GM18951 (cell line): ENCODE measurements around the gene ASPHD2.

ENCODE experiments used
- POLR2A ChIP-seq: IDR thresholded peaks from 4 replicates; pipeline ENCODE4 v1.6.1; 2011; ENCODE audit warnings: mild to moderate bottlenecking; ENCODE audit not compliant: insufficient read length, insufficient read depth; ENCODE audit errors: extremely low read depth
- in situ Hi-C: fragments of 300-500 bp; cut with MboI; formaldehyde crosslinking; loops from one replicate; pipeline ENCODE4 v1.12.0; 2022; ENCODE audit warnings: low sequenced_read_pairs, mixed read lengths, inconsistent platforms; ENCODE audit not compliant: unreplicated experiment

ASPHD2 gene

DNA sequence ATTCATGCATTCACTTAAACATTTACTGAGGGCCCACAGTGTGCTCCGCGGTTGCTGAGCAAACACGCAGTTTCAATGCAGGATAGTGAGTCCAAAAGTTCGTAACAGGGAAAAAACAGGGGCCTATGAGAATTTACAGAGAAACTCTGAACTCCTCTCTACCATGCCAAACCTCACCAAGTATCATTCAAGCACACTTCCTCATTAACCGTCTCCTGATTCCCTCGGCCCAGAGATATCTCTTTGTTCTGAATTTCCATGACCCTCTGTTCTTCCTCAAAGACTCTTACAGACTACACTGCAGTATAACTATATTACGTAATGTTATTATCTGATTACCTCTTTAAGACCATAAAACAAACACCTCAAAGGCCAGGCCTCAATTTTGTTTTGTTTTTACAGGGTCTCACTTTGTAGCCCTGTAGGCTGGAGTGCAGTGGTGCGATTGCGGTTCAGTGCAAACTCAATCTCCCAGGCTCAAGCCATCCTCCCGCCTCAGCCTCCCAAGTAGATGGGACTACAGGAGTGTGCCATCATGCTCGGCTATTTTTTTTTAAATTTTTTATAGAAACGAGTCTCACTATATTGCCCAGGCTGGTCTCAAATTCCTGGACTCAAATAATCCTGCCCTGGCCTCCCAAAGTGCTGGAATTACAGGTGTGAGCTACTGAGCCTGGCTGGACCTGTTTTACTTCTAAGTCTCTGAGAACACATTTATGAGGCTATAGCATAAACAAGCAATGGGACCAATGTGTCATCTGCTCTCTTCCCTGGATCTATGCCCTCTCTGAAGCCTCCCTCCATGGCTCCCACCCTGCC is 50.9 kb downstream of the ASPHD2 start:
- in situ Hi-C loops, result no loop called here
- TF ChIP-seq POLR2A, result no peak

DNA sequence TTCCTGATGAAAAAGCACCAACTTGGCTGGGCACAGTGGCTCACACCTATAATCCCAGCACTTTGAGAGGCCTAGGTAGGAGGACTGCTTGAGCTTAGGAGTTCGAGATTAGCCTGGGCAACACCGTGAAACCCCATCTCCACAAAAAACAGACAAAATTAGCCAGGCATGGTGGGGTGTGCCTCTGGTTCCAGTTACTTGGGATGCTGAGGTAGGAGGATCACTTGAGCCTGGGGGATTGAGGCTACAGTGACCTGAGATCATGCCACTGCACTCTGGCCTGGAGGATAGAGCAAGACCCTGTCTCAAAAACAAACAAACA is 51.5 kb downstream of the ASPHD2 start:
- TF ChIP-seq POLR2A, result no peak
- in situ Hi-C loops, result no loop called here

- in situ Hi-C loops, result no loop called here
- TF ChIP-seq POLR2A, result no peak
Measured at GRCh38 chr22:26481112-26481693, 52.1 kb downstream of the ASPHD2 start.

GRCh38 chr22:26481694-26482093 is 52.6 kb downstream of the ASPHD2 start:
- no peak for TF ChIP-seq POLR2A
- in situ Hi-C loops, result no loop called here

DNA sequence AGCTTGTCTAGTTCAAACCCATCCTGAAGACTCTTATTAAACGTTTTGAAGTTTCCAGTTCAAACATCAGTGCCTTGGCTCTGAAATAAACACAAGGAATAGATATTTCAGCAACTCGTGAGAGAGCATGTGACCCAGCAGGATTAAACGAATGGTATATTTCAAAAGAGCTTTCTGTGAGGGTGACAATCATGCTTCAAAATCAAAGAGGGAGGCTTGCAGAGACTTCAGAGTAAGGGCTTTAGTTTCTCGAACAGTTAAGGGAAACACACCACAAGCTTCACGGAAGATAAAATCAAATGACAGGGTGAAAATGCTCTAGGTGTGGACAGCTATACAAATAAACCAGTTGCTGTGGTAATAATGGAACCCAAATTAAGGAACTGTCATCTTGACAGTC is 53.1 kb downstream of the ASPHD2 start:
- in situ Hi-C loops, result no loop called here
- TF ChIP-seq POLR2A, result no peak

DNA sequence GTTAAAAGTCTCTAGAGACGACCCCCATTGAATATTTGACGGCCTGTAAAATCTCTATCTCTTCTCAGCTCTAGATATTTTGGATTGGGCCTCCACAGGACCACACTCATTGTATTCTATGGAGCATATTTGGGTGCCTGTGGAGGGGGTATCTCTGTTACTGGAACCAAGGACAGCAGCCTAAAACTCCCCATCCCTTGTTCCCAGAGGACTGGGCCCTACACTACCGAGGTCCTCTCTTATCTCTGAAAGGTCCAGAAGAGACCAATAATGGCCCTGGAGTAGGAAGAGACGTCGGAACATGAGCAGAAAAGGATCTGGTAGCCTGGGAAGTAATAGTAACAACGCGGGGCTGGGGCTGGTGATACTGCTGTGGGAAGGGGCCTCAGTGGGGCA is 54.0 kb downstream of the ASPHD2 start:
- in situ Hi-C loops, result no loop called here
- TF ChIP-seq POLR2A, result no peak

DNA sequence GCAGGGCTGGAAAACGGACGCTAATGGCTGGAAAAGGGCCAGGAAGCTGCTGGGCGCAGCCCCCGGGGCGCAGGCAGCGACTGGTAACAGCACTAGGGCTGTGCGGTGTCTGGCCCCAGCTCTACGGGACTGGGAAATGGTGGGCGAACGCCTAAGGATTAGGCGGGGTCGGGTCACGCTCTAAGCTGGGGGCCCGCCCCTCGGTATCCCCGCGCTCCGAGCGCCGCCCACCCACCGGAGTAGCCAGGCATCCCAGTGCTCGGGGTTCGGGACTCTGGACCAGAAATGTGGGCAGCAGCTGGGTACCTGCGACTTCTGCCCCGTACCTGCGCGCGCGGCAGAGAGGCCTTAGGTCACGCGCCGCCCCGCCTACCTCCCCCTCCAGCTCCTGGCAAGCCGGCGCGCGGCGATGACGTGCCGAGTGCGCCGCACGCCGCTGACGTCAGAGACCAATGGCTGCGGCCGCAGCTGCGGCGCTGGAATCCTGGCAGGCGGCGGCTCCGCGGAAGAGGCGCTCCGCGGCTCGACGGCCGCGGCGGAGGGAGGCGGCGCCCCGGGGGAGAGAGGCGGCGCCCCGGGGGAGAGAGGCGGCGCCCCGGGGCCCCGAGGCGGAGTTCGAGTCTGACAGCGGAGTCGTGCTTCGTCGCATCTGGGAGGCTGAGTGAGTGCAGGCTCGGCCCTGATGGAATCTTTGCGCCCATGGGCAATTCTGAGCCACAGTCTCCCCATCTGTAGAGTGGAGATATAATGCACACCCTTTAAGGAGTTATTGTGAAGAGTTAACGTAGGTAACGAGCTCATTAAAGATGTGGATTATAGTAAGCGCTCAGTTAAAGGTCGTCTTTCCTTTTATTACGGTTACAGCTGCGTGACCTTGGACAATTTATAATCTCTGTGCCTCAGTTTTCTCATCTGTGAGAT is 54.6 kb downstream of the ASPHD2 start, which contains the start of the genes HPS4 and SRRD:
TSS of gene HPS4 (minus strand) at position 345 of the 921 bp plus-strand sequence. CDS start 2,021 bp downstream, outside the sequence.
TSS of gene SRRD (plus strand) at position 439 of the 921 bp plus-strand sequence. CDS start at position 453, 14 bp downstream.
- in situ Hi-C loops, result no loop called here
- TF ChIP-seq POLR2A, result peak; percentile 86

DNA sequence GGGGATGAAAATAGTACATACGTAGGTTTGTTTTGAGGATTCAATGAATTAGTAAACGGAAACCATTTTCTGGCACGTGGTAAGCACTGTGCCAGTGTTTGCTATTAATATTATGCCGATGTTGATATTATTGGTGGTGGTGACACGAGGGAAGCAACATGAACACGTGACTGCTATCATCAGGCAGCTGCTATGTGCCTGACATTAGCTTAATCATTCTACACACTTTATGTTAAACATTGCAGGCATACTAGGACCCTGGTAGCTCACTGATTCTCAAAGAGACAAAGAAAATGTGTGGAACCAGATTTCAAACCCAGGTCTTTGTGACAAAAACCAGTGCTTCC is 55.3 kb downstream of the ASPHD2 start:
- no peak for TF ChIP-seq POLR2A
- in situ Hi-C loops, result no loop called here

DNA sequence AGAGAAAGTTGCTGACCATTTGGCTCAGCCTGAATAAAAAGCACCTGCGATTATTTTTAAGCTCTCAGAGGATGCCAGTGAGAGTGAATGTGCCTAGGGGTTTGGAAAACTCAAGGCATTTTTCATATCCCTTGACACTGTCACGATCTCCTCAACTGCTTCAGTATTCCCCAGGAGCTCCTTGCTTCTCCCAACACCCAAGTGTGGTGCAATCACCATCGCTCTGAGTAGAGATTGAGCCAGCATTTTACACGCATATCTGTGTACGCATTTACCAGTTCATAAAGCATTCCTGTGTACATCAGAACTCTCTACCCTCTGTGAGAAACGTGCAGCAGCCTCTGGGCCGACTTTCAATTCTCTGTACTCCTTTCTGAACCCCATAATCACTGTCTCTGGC is 56.0 kb downstream of the ASPHD2 start:
- no peak for TF ChIP-seq POLR2A
- in situ Hi-C loops, result no loop called here

DNA sequence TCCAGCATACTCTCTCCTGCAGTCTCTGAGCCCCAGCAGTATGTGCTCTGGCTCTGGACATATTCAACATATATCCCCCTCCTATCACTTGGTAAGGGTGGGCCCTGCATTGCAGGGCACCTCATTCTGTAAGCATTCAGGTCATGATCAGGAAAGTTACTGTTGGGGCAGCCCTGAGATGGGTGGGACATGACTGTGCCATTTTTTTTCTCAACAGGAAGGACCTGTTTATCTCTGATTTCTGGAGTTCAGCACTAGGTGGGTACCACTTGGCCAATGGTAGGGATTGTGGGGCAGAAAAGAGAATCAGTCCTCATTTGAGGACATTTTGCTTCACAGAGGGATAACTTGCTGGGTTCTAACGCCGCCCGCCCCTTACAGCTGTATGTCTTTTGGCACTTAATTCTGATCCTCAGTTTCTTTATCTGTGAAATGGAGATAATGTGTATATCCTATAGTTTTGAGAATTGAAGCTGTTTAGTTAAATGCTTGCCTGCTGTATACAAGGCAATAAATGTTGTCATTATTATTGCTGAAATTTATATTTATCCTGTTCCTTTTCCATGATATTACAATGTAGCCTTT is 56.8 kb downstream of the ASPHD2 start:
- in situ Hi-C loops, result no loop called here
- no peak for TF ChIP-seq POLR2A

GRCh38 chr22:26486394-26486793 is 57.3 kb downstream of the ASPHD2 start:
- no peak for TF ChIP-seq POLR2A
- in situ Hi-C loops, result no loop called here

- in situ Hi-C loops, result no loop called here
- TF ChIP-seq POLR2A, result no peak
Measured at GRCh38 chr22:26487996-26488395, 58.9 kb downstream of the ASPHD2 start.

- in situ Hi-C loops, result no loop called here
- no peak for TF ChIP-seq POLR2A
Measured at GRCh38 chr22:26489447-26490036, 60.5 kb downstream of the ASPHD2 start.
